GM06990 (cell line): ENCODE data around the gene FAM32A.

Experiments
- DNase-seq: peaks from one replicate; pipeline ENCODE4 v3.0.0-alpha.2; 2011; ENCODE audit not compliant: insufficient read length; ENCODE audit errors: extremely low read depth
- H3K27me3 ChIP-seq: replicated peaks from 2 replicates; pipeline ENCODE4 v1.6.0; 2011; ENCODE audit warnings: low read length; ENCODE audit not compliant: control insufficient read depth, insufficient read depth
- H3K36me3 ChIP-seq: 2 replicates; pipeline ENCODE4 v1.5.1; 2011; ENCODE audit warnings: low read length; ENCODE audit not compliant: control insufficient read depth, insufficient read depth
- H3K4me3 ChIP-seq: replicated peaks from 2 replicates; pipeline ENCODE4 v1.5.1; 2011; ENCODE audit warnings: low read depth, mild to moderate bottlenecking, control low read depth, low read length
- TF ChIP-seq, protein P1 (sequence below): IDR thresholded peaks from 2 replicates; pipeline ENCODE4 v1.5.1; 2011; ENCODE audit warnings: low read length, control low read depth, mild to moderate bottlenecking, inconsistent platforms; ENCODE audit not compliant: insufficient read depth, poor library complexity, severe bottlenecking

Gene FAM32A

DNA sequence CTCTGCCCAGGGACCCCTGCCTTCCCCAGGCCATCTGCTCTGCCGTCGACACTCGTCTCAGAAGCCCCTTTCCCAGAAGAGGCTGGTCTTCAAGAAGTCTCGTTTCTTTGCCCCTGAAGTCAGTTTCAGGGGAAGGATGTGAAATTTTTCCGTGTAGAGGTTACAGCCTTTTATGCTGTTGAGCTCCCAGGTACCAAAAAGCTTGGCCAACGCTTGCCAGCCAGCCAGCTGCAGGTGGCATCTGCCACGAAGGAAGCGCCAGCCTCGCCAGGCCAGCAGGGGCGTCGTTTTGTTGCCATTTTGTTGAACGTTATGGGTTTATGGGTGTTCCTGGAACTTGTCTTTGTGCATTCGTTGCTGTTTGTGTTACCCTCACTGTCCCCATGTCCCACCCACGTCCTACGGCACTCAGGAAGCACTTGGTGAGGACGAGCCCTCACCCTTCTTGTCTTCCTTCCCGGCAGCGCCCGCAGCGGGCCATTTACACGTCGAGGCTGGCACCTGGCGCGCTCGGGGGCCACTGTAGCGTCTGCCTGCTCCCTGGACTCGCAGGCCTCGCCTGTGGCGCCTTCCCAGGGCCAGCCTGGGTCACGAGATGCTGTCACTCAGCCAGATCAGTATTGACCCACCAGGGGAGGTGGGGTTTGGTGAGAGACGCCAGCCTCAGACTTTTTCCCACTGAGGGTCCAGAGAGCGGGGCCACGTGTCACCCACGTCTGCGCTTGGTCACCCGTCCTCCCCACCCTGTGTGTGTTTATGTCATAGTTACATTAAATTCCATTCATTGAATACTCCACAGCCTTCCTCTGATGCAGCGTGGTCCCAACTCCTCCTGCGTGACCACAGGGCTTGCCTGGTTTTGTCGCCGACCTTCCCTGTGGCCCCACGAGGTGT lies 49.6 kb downstream of the FAM32A start:
- no peaks in the 10 kb centered on the region for H3K27me3 ChIP-seq
- TF ChIP-seq, protein P1, sequence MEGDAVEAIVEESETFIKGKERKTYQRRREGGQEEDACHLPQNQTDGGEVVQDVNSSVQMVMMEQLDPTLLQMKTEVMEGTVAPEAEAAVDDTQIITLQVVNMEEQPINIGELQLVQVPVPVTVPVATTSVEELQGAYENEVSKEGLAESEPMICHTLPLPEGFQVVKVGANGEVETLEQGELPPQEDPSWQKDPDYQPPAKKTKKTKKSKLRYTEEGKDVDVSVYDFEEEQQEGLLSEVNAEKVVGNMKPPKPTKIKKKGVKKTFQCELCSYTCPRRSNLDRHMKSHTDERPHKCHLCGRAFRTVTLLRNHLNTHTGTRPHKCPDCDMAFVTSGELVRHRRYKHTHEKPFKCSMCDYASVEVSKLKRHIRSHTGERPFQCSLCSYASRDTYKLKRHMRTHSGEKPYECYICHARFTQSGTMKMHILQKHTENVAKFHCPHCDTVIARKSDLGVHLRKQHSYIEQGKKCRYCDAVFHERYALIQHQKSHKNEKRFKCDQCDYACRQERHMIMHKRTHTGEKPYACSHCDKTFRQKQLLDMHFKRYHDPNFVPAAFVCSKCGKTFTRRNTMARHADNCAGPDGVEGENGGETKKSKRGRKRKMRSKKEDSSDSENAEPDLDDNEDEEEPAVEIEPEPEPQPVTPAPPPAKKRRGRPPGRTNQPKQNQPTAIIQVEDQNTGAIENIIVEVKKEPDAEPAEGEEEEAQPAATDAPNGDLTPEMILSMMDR, result no peak
- peaks cover 21% of the 10 kb centered on the region for H3K36me3 ChIP-seq
- no peak overlapping the region for H3K4me3 ChIP-seq
- no peak for DNase-seq

DNA sequence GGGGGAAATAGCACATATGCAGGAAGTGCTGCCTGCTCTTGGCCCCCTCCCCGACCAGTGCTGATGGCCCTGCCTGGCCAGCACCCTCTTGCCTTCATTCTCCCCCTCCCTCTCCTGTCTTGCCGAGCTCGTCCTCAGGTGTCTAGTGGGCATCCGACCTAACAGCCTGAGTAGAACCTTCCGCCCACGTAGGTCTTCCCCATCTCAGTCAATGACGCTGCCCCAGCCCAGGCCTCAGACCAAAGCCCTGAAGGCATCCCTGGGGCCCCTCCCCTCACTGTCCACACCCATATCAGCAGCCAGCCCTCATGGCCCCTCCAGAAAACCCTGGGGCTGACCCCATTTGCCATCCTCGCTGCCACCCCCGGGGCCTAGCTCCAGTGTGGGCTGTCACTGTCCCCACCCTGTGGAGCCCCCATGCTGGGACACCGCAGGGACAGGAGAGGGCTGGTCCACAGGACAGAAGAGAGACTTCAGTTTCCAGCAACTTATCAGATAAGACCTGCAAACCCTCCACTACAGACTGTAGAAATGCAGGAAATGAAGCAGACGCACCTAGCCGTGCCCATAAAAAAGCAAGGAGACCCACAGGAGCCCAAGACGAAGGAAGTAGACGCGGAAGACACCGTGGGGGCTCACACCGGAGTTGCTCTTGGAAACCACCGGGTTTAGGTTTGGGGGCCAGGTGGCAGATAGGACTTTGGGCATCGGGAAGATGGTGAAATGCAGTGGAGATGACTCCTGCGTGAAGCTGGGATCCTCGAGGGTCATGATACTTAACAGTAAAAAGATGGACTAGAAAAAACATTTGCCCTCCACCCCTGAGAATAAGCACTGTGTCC lies 50.8 kb downstream of the FAM32A start:
- Histone ChIP-seq H3K27me3 (no peaks in the 10 kb centered on the region), H3K36me3 (peaks cover 18% of the 10 kb centered on the region), H3K4me3 (no peak overlapping the region)
- DNase-seq, result no peak
- TF ChIP-seq, protein P1, result no peak
